ENCODE data around the gene TRPC6.

The TRPC6 gene

GRCh38 chr11:101567071-101567470 lies 16.7 kb downstream of the TRPC6 start:
- no peak for TF ChIP-seq CTCF (IDR thresholded peaks at IDR 0.05; ENCODE audit: extremely low read depth, missing control alignments)
- no peak for DNase-seq (ENCODE audit: low spot score)

GRCh38 chr11:101566626-101567025 lies 17.2 kb downstream of the TRPC6 start:
- TF ChIP-seq CTCF (IDR thresholded peaks at IDR 0.05; ENCODE audit: extremely low read depth, missing control alignments), result no peak
- no peak for DNase-seq (ENCODE audit: low spot score)

GRCh38 chr11:101563166-101563565 lies 20.6 kb downstream of the TRPC6 start:
- DNase-seq (ENCODE audit: low spot score), result no peak
- TF ChIP-seq CTCF (IDR thresholded peaks at IDR 0.05; ENCODE audit: extremely low read depth, missing control alignments), result no peak

- TF ChIP-seq CTCF (IDR thresholded peaks at IDR 0.05; ENCODE audit: extremely low read depth, missing control alignments), result no peak
- DNase-seq (ENCODE audit: low spot score), result no peak
Measured at GRCh38 chr11:101555366-101555765, 28.4 kb downstream of the TRPC6 start.

GRCh38 chr11:101553891-101554292 lies 29.9 kb downstream of the TRPC6 start:
- no peak for TF ChIP-seq CTCF (IDR thresholded peaks at IDR 0.05; ENCODE audit: extremely low read depth, missing control alignments)
- peak; percentile 18 for DNase-seq (ENCODE audit: low spot score)

GRCh38 chr11:101552888-101553287 lies 30.9 kb downstream of the TRPC6 start:
- TF ChIP-seq CTCF (IDR thresholded peaks at IDR 0.05; ENCODE audit: extremely low read depth, missing control alignments), result no peak
- no peak for DNase-seq (ENCODE audit: low spot score)

GRCh38 chr11:101528541-101528940 lies 55.3 kb downstream of the TRPC6 start:
- DNase-seq (ENCODE audit: low spot score), result no peak
- TF ChIP-seq CTCF (IDR thresholded peaks at IDR 0.05; ENCODE audit: extremely low read depth, missing control alignments), result no peak

Data from GM20000 (cell line).